ENCODE data around the gene ZNF660. TPM values are rescaled to one million over a fixed set of nuclear protein-coding genes. Genes with fewer than 3 reads are reported as not detected.
"Not testable (repeated sequence)": the region's sequence is repeated elsewhere in the genome, so short reads cannot be mapped to it uniquely, and the experiment has no call there.

Gene ZNF660
- total RNA-seq, 2 experiments from 2014 or later, result not detected

- CTCF ChIA-PET (ENCODE audit: unreplicated experiment); H3K4me3 ChIP-seq (ENCODE audit: low read depth, low read length, poor library complexity, severe bottlenecking); H2AFZ ChIP-seq (ENCODE audit: low read length); H3K9me3 ChIP-seq (ENCODE audit: low read length); H3K27ac ChIP-seq (ENCODE audit: low read depth, low read length, poor library complexity, severe bottlenecking); POLR2A ChIA-PET; BruUV-seq (replicated peaks); H3K4me2 ChIP-seq (ENCODE audit: low read length); H3K9me2 ChIP-seq (ENCODE audit: insufficient read depth, low read length); H3K79me2 ChIP-seq (ENCODE audit: insufficient read depth, low read depth, low read length); intact Hi-C loops (cut with micrococcal nuclease; ENCODE audit: unreplicated experiment); H4K20me1 ChIP-seq (ENCODE audit: insufficient read depth, low read length); DNase-seq (ENCODE audit: low spot score); H3K36me3 ChIP-seq (ENCODE audit: insufficient read depth, low read length); H3K4me1 ChIP-seq (ENCODE audit: insufficient read depth, low read length, poor library complexity, severe bottlenecking): not testable (repeated sequence)
Measured at GRCh38 chr3:44579749-44580148, 5.0 kb upstream of the ZNF660 start.

- H3K4me3 ChIP-seq (ENCODE audit: low read depth, low read length, poor library complexity, severe bottlenecking); H4K20me1 ChIP-seq (ENCODE audit: insufficient read depth, low read length); H3K9me2 ChIP-seq (ENCODE audit: insufficient read depth, low read length); H3K36me3 ChIP-seq (ENCODE audit: insufficient read depth, low read length); CTCF ChIA-PET (ENCODE audit: unreplicated experiment); H3K4me1 ChIP-seq (ENCODE audit: insufficient read depth, low read length, poor library complexity, severe bottlenecking); BruUV-seq (replicated peaks); POLR2A ChIA-PET; DNase-seq (ENCODE audit: low spot score); H3K4me2 ChIP-seq (ENCODE audit: low read length); H3K27ac ChIP-seq (ENCODE audit: low read depth, low read length, poor library complexity, severe bottlenecking); H2AFZ ChIP-seq (ENCODE audit: low read length); H3K9me3 ChIP-seq (ENCODE audit: low read length); intact Hi-C loops (cut with micrococcal nuclease; ENCODE audit: unreplicated experiment); H3K79me2 ChIP-seq (ENCODE audit: insufficient read depth, low read depth, low read length): not testable (repeated sequence)
Measured at GRCh38 chr3:44580971-44581370, 3.8 kb upstream of the ZNF660 start.

GRCh38 chr3:44596621-44597020 is 11.9 kb downstream of the ZNF660 start:
- intact Hi-C loops (cut with micrococcal nuclease; ENCODE audit: unreplicated experiment), result no loop called here
- Histone ChIP-seq H3K9me2 (ENCODE audit: insufficient read depth, low read length) (no peaks in the 10 kb centered on the region), H4K20me1 (ENCODE audit: insufficient read depth, low read length) (no peaks in the 10 kb centered on the region), H3K79me2 (ENCODE audit: insufficient read depth, low read depth, low read length) (no peaks in the 10 kb centered on the region), H3K4me1 (ENCODE audit: insufficient read depth, low read length, poor library complexity, severe bottlenecking) (no peaks in the 10 kb centered on the region), H3K27ac (ENCODE audit: low read depth, low read length, poor library complexity, severe bottlenecking) (no peak overlapping the region), H3K4me3 (ENCODE audit: low read depth, low read length, poor library complexity, severe bottlenecking) (no peak overlapping the region), H2AFZ (ENCODE audit: low read length) (no peak overlapping the region), H3K4me2 (ENCODE audit: low read length) (no peak overlapping the region), H3K9me3 (ENCODE audit: low read length) (no peaks in the 10 kb centered on the region), H3K36me3 (ENCODE audit: insufficient read depth, low read length) (no peaks in the 10 kb centered on the region)
- ChIA-PET CTCF (ENCODE audit: unreplicated experiment) (no interaction called here), POLR2A (interaction anchor here (0.5 to 0.9 kb wide), 3 partner anchors 85 to 685 kb away, joined by 3 read pairs; no protein-coding TSS in a partner anchor)
- DNase-seq (ENCODE audit: low spot score), result no peak
- TF ChIP-seq EZH2phosphoT487 (IDR thresholded peaks at IDR 0.05; ENCODE audit: borderline replicate concordance, low read depth, low read length), result no peak
- no peak for TF ChIP-seq CTCF (conservative IDR thresholded peaks at IDR 0.05; ENCODE audit: low read length)
- no TSS peak for BruUV-seq (replicated peaks)

- Histone ChIP-seq H2AFZ (ENCODE audit: low read length) (no peak overlapping the region), H3K36me3 (ENCODE audit: insufficient read depth, low read length) (no peaks in the 10 kb centered on the region), H3K79me2 (ENCODE audit: insufficient read depth, low read depth, low read length) (no peaks in the 10 kb centered on the region), H3K9me3 (ENCODE audit: low read length) (no peaks in the 10 kb centered on the region), H3K27ac (ENCODE audit: low read depth, low read length, poor library complexity, severe bottlenecking) (no peak overlapping the region), H4K20me1 (ENCODE audit: insufficient read depth, low read length) (no peaks in the 10 kb centered on the region), H3K4me3 (ENCODE audit: low read depth, low read length, poor library complexity, severe bottlenecking) (no peak overlapping the region), H3K9me2 (ENCODE audit: insufficient read depth, low read length) (no peaks in the 10 kb centered on the region), H3K4me2 (ENCODE audit: low read length) (no peak overlapping the region), H3K4me1 (ENCODE audit: insufficient read depth, low read length, poor library complexity, severe bottlenecking) (no peaks in the 10 kb centered on the region)
- ChIA-PET POLR2A (no interaction called here), CTCF (ENCODE audit: unreplicated experiment) (no interaction called here)
- BruUV-seq (replicated peaks), result no TSS peak
- intact Hi-C loops (cut with micrococcal nuclease; ENCODE audit: unreplicated experiment), result no loop called here
- TF ChIP-seq EZH2phosphoT487 (IDR thresholded peaks at IDR 0.05; ENCODE audit: borderline replicate concordance, low read depth, low read length), result no peak
- no peak for TF ChIP-seq CTCF (conservative IDR thresholded peaks at IDR 0.05; ENCODE audit: low read length)
- DNase-seq (ENCODE audit: low spot score), result no peak
Measured at GRCh38 chr3:44601749-44602148, 17.0 kb downstream of the ZNF660 start.

Measured in OCI-LY7 (cell line).